Activated naive CD8-positive, alpha-beta T cell treated with anti-CD3 and anti-CD28 coated beads for 36 hours (primary cell): ENCODE results near the gene SBF1. TPM values are rescaled to one million over a fixed set of nuclear protein-coding genes. Genes with fewer than 3 reads are reported as not detected.
"Not testable (repeated sequence)": the region's sequence is repeated elsewhere in the genome, so short reads cannot be mapped to it uniquely, and the experiment has no call there.

Source experiments
- DNase-seq: peaks from one replicate; pipeline ENCODE4 v3.0.0; 2021
- H3K27ac Mint-ChIP-seq: one replicate; pipeline ENCODE4 v1.8.0; 2022; ENCODE audit warnings: mild to moderate bottlenecking, moderate library complexity, mixed read lengths
- H3K27me3 Mint-ChIP-seq: one replicate; pipeline ENCODE4 v1.8.0; 2022; ENCODE audit warnings: mild to moderate bottlenecking, mixed read lengths
- H3K36me3 Mint-ChIP-seq: one replicate; pipeline ENCODE4 v1.8.0; 2021; ENCODE audit warnings: mild to moderate bottlenecking, mixed read lengths
- H3K4me1 Mint-ChIP-seq: one replicate; pipeline ENCODE4 v1.8.0; 2021; ENCODE audit warnings: mixed read lengths
- H3K4me3 Mint-ChIP-seq: one replicate; pipeline ENCODE4 v1.8.0; 2022; ENCODE audit warnings: mild to moderate bottlenecking, moderate library complexity, mixed read lengths
- H3K9me3 Mint-ChIP-seq: one replicate; pipeline ENCODE4 v1.8.0; 2022; ENCODE audit warnings: mixed read lengths
- total RNA-seq, 2 experiments: library from RNA; stranded (reverse); gene quantifications; one replicate each; pipeline ENCODE4 v1.2.3, GENCODE V29; 2021

SBF1 gene, protein sequence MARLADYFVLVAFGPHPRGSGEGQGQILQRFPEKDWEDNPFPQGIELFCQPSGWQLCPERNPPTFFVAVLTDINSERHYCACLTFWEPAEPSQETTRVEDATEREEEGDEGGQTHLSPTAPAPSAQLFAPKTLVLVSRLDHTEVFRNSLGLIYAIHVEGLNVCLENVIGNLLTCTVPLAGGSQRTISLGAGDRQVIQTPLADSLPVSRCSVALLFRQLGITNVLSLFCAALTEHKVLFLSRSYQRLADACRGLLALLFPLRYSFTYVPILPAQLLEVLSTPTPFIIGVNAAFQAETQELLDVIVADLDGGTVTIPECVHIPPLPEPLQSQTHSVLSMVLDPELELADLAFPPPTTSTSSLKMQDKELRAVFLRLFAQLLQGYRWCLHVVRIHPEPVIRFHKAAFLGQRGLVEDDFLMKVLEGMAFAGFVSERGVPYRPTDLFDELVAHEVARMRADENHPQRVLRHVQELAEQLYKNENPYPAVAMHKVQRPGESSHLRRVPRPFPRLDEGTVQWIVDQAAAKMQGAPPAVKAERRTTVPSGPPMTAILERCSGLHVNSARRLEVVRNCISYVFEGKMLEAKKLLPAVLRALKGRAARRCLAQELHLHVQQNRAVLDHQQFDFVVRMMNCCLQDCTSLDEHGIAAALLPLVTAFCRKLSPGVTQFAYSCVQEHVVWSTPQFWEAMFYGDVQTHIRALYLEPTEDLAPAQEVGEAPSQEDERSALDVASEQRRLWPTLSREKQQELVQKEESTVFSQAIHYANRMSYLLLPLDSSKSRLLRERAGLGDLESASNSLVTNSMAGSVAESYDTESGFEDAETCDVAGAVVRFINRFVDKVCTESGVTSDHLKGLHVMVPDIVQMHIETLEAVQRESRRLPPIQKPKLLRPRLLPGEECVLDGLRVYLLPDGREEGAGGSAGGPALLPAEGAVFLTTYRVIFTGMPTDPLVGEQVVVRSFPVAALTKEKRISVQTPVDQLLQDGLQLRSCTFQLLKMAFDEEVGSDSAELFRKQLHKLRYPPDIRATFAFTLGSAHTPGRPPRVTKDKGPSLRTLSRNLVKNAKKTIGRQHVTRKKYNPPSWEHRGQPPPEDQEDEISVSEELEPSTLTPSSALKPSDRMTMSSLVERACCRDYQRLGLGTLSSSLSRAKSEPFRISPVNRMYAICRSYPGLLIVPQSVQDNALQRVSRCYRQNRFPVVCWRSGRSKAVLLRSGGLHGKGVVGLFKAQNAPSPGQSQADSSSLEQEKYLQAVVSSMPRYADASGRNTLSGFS (N-terminal part only)
- total RNA-seq, result 100 to 1,000 TPM; 101 to 102 TPM

DNA sequence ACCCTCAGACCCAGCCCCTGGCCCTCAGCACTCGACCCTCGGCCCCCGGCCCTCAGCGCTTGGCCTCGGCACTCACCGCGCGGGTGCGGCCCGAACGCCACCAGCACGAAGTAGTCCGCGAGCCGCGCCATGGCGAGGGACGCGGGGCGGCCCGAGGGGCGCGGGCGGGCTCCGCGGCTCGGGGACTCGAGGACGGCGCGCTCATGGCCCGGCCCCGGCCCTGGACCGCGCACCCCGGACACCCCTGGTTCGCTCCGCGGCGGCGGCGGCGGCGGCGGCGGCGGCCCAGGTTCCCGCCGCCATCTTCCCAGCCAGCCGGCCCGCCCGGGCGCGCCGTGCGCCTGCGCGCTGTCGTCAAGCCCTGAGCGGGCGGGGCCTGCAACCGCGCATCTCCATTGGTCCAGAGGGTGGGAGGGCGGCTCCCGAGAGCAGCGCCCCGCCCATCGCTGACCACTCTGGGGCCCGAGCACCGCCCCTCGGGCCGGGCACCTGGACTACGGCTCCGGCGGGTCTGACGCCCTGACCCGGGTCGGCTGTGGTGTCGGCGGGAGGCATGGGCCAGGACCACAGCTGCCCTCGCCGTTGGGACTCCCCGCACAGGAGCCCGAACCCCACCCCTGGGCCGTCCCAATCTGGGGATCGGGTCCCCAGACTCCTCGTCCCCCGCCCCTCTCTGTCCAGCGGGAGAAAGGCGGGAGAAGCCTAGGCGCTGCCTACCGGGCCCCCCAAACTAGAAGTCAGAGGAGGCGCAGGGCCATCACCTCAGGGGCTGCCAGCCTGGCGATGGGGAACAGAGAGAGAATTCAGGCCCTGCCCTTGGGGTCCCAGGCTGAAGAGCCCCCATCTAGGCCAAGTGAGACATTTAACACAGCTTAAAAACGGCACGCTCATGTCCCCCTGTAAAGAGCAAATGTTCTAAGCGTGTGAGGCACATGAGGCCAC lies at the start of gene SBF1:
Gene SBF1, minus strand, starts transcription at position 326 of the 942 bp plus-strand sequence. Its CDS starts 195 bp downstream, at position 131.
- H3K36me3 Mint-ChIP-seq, result no peaks in the 10 kb centered on the region
- DNase-seq, result peak; percentile 93
- H3K4me3 Mint-ChIP-seq, result peak within 1 kb of the TSS; percentile 94
- peaks cover 2% of the 10 kb centered on the region for H3K27me3 Mint-ChIP-seq
- peak within 1 kb of the TSS; percentile 90 for H3K27ac Mint-ChIP-seq
- no peaks in the 10 kb centered on the region for H3K9me3 Mint-ChIP-seq
- peaks cover 43% of the 10 kb centered on the region for H3K4me1 Mint-ChIP-seq

- H3K4me3 Mint-ChIP-seq, result peak overlapping the region; percentile 97
- DNase-seq, result no peak
- no peaks in the 10 kb centered on the region for H3K9me3 Mint-ChIP-seq
- H3K36me3 Mint-ChIP-seq, result peaks cover 46% of the 10 kb centered on the region
- H3K4me1 Mint-ChIP-seq, result peaks cover 32% of the 10 kb centered on the region
- H3K27me3 Mint-ChIP-seq, result peaks cover 8% of the 10 kb centered on the region
- H3K27ac Mint-ChIP-seq, result peak overlapping the region; percentile 92
These were observed 49.2 kb upstream of the SBF1 start for GRCh38 chr22:50523806-50524675.

DNA sequence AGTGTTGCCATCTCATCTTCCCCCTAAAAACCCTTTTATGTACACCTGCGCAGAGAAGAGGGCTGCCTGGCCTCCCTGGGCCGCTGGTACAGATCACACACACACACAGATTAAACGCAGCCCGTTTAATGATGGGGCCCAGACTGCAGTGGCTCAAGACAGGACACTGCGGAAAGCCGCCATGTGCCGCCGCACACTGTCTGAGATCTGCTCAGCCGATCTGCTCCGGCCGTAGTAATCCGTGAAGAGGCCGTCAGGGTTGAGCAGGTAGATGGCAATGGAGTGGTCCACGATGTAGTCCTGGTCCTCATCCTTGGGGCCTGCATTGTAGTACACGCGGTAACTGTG lies 48.6 kb upstream of the SBF1 start:
- H3K4me3 Mint-ChIP-seq, result peak overlapping the region; percentile 97
- peak overlapping the region; percentile 45 for H3K27ac Mint-ChIP-seq
- no peak for DNase-seq
- H3K9me3 Mint-ChIP-seq, result no peaks in the 10 kb centered on the region
- H3K4me1 Mint-ChIP-seq, result peaks cover 26% of the 10 kb centered on the region
- H3K27me3 Mint-ChIP-seq, result peaks cover 8% of the 10 kb centered on the region
- H3K36me3 Mint-ChIP-seq, result peaks cover 41% of the 10 kb centered on the region

DNA sequence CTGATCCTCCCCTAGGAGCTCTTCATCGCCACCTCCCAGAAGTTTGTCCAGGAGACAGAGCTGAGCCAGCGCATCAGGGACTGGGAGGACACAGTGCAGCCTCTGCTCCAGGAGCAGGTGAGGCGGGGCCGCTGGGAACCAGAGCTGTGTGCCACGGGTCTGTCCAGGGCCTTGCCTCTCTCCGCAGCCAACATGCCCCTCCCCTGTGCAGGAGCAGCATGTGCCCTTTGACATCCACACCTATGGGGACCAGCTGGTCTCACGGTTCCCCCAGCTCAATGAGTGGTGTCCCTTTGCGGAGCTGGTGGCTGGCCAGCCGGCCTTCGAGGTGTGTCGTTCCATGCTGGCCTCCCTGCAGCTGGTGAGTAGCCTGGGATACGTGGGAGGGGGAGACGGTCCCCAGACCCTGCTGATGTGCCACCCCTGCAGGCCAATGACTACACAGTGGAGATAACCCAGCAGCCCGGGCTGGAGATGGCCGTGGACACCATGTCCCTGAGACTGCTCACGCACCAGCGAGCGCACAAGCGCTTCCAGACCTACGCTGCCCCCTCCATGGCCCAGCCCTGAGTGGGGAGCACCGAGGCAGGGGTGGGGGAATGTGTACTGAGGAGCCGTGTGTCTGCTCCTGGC lies 48.1 kb upstream of the SBF1 start:
- no peak overlapping the region for H3K27ac Mint-ChIP-seq
- peaks cover 36% of the 10 kb centered on the region for H3K36me3 Mint-ChIP-seq
- DNase-seq, result no peak
- H3K27me3 Mint-ChIP-seq, result peaks cover 8% of the 10 kb centered on the region
- no peaks in the 10 kb centered on the region for H3K9me3 Mint-ChIP-seq
- peaks cover 21% of the 10 kb centered on the region for H3K4me1 Mint-ChIP-seq
- H3K4me3 Mint-ChIP-seq, result peak overlapping the region; percentile 97

DNA sequence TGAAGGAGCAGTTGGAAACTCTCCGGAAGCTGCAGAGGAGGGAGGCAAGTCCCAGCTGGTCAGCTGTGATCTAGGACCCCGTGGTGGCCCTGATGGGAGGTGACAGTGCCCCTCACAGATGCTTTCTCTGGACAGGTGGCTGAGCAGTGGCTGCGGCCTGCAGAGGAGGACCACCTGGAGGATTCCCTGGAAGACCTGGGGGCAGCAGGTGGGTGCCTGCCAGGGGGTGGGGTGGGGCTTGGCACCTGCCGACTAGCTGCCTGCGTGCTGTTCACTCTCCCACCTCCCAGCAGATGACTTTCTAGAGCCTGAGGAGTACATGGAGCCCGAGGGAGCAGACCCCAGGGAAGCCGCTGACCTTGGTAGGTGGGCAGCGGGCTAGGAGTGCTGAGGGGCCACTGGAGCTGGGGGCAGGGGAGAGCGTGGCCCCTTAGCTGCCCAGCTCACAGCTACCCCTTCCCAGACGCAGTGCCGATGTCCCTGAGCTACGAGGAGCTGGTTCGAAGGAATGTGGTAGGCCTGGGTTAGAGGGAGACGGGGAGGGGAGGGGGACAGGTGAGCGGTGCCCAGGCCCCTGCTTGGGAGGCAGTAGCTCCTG lies 47.5 kb upstream of the SBF1 start:
- H3K4me1 Mint-ChIP-seq, result peaks cover 15% of the 10 kb centered on the region
- DNase-seq, result no peak
- no peak overlapping the region for H3K27ac Mint-ChIP-seq
- peaks cover 30% of the 10 kb centered on the region for H3K36me3 Mint-ChIP-seq
- no peak overlapping the region for H3K4me3 Mint-ChIP-seq
- H3K9me3 Mint-ChIP-seq, result no peaks in the 10 kb centered on the region
- peaks cover 8% of the 10 kb centered on the region for H3K27me3 Mint-ChIP-seq

GRCh38 chr22:50521710-50522109 lies 46.9 kb upstream of the SBF1 start:
- peaks cover 8% of the 10 kb centered on the region for H3K27me3 Mint-ChIP-seq
- H3K9me3 Mint-ChIP-seq, result no peaks in the 10 kb centered on the region
- no peak overlapping the region for H3K4me3 Mint-ChIP-seq
- H3K36me3 Mint-ChIP-seq, result peaks cover 25% of the 10 kb centered on the region
- H3K27ac Mint-ChIP-seq, result no peak overlapping the region
- H3K4me1 Mint-ChIP-seq, result peaks cover 9% of the 10 kb centered on the region
- no peak for DNase-seq

GRCh38 chr22:50520826-50521453 lies 46.1 kb upstream of the SBF1 start:
- DNase-seq, result no peak
- H3K27me3 Mint-ChIP-seq, result peaks cover 8% of the 10 kb centered on the region
- no peak overlapping the region for H3K4me3 Mint-ChIP-seq
- peaks cover 24% of the 10 kb centered on the region for H3K36me3 Mint-ChIP-seq
- H3K4me1 Mint-ChIP-seq, result peaks cover 9% of the 10 kb centered on the region
- H3K9me3 Mint-ChIP-seq, result no peaks in the 10 kb centered on the region
- H3K27ac Mint-ChIP-seq, result no peak overlapping the region

- H3K27me3 Mint-ChIP-seq, H3K9me3 Mint-ChIP-seq, H3K4me3 Mint-ChIP-seq, H3K27ac Mint-ChIP-seq, DNase-seq: not testable (repeated sequence)
- Mint-ChIP-seq H3K36me3 (peaks cover 24% of the 10 kb centered on the region), H3K4me1 (peaks cover 12% of the 10 kb centered on the region)
These were observed 45.3 kb upstream of the SBF1 start for GRCh38 chr22:50520184-50520583.

DNA sequence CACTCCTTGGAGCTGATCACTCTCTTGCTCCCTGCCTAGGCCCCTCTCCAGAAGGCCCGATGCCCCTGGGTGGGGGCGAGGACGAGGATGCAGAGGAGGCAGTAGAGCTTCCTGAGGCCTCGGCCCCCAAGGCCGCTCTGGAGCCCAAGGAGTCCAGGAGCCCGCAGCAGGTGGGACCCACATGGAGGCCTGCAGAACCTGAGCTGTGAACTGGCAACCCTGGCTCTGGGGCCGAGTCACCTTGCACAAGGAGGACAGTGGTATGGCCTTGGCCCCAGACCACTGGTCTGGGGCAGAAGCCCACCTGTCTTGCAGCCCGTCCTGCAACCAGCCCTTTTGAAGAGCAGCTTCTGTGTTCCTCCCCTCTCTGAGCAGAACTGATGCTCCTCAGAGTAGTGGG lies 44.3 kb upstream of the SBF1 start:
- Mint-ChIP-seq H3K4me3 (no peak overlapping the region), H3K4me1 (peaks cover 7% of the 10 kb centered on the region), H3K9me3 (no peaks in the 10 kb centered on the region)

DNA sequence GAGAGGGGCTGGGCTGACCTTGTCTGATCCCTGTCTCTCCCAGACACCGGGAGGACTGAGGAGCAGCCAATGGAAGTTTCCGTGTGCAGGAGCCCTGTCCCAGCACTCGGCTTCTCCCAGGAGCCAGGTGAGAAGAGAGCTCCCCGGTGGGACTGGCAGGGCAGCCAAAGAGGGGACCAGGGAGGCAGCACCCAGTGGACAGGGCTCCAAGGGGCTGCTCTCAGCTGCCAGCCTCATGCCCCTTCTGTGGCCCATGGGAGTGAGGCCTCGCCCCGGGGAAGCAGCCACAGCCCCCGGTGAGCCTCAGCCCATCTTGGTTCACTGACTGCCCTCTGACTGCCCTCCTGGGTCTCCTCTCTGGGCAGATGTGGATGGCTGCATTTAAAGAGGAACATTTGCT lies 43.8 kb upstream of the SBF1 start:
- no peaks in the 10 kb centered on the region for H3K9me3 Mint-ChIP-seq
- H3K4me1 Mint-ChIP-seq, result peaks cover 7% of the 10 kb centered on the region
- H3K36me3 Mint-ChIP-seq, result peaks cover 25% of the 10 kb centered on the region
- no peak overlapping the region for H3K27ac Mint-ChIP-seq
- no peak overlapping the region for H3K4me3 Mint-ChIP-seq
- no peaks in the 10 kb centered on the region for H3K27me3 Mint-ChIP-seq
- no peak for DNase-seq

More for the DNA sequence above, 44.3 kb upstream of the SBF1 start:
- H3K36me3 Mint-ChIP-seq, result peaks cover 21% of the 10 kb centered on the region
- no peak for DNase-seq
- no peak overlapping the region for H3K27ac Mint-ChIP-seq
- no peaks in the 10 kb centered on the region for H3K27me3 Mint-ChIP-seq

- no peaks in the 10 kb centered on the region for H3K9me3 Mint-ChIP-seq
- no peak overlapping the region for H3K4me3 Mint-ChIP-seq
- peaks cover 22% of the 10 kb centered on the region for H3K36me3 Mint-ChIP-seq
- DNase-seq, result no peak
- peaks cover 6% of the 10 kb centered on the region for H3K4me1 Mint-ChIP-seq
- no peaks in the 10 kb centered on the region for H3K27me3 Mint-ChIP-seq
- H3K27ac Mint-ChIP-seq, result no peak overlapping the region
These were observed 42.8 kb upstream of the SBF1 start for GRCh38 chr22:50517495-50518260.

- Mint-ChIP-seq H3K9me3 (no peaks in the 10 kb centered on the region), H3K27me3 (no peaks in the 10 kb centered on the region), H3K36me3 (peaks cover 26% of the 10 kb centered on the region), H3K4me3 (no peak overlapping the region), H3K27ac (peak overlapping the region; percentile 63), H3K4me1 (peaks cover 10% of the 10 kb centered on the region)
- no peak for DNase-seq
These were observed 42.1 kb upstream of the SBF1 start for GRCh38 chr22:50516891-50517290.
